HG02642 (cell line): Measurements from ENCODE around the gene SHISA5.

Experiments
- ATAC-seq: cut with Tn5 transposase; IDR thresholded peaks from one replicate; pipeline ENCODE4 v1.9.1; 2021; ENCODE audit warnings: mild to moderate bottlenecking; ENCODE audit not compliant: unreplicated experiment, poor library complexity

The SHISA5 gene

GRCh38 chr3:48420561-48420960, 83.4 kb downstream of the SHISA5 start:
- no peak for ATAC-seq

DNA sequence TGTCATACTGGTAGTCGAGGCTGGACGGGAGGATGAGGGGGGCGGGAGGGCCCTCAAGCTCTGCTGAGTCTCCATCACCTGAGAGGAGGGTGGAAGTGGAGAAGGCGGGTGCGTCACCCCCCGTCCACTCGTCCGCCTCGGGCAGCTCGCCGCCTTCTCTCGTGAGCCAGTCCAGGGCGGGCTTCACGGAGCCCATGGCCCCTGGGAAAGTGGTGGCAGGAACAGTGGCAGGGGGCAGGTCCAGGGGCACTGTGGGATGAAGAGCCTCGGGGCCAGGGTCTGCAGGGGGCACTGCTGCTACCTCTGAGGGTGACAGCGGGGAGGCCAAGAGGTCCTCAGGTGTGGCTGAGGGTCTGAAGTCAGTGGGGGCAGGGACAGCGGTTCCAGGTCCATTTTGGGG, 84.4 kb downstream of the SHISA5 start:
- ATAC-seq: no peak

DNA sequence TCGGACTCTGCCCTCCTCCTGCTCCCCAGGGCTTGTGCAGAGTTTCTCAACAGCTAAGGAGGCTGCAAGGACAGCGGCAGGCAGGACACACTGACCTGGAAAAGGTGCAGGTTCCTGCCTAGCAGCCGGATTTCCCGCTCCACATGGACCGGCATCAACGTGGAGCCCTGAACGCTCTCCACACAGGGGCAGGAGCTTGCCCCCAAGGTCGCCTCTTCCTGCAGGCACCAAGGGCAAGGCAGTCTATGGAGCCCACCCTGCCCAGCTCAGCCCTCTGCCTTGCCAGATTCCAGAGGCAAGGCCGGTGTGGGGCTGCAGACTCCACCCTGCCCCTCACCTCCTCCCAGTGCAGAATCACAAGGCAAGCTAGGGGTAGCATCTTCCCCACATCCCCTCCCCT, 84.8 kb downstream of the SHISA5 start:
- ATAC-seq: no peak

DNA sequence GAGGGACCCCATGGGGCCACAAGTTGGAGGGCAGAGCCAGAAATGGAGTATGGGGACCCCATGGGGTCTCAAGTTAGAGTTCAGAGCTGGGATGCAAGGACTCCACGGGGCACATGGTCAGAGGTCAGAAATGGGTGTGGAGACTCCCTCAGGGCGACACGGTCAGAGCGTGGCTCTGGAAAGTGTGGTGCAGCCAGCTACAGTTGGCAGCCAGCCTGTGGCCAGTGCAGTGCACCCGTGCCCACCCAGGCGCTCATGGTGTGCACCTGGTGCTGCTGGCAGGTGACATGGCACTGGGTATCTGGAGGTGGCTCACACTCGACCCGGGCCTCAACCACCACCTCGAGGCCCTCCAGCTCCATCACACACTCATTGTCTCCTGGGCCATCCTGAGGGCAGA, 85.3 kb downstream of the SHISA5 start:
- no peak for ATAC-seq

- no peak for ATAC-seq
These were observed 85.8 kb downstream of the SHISA5 start for GRCh38 chr3:48418140-48418539.
